HG03175 (cell line): ENCODE results near the gene NSG2.

ENCODE experiments used
- ATAC-seq: cut with Tn5 transposase; IDR thresholded peaks from one replicate; pipeline ENCODE4 v1.9.1; 2021; ENCODE audit warnings: mild to moderate bottlenecking, moderate library complexity; ENCODE audit not compliant: unreplicated experiment

Gene NSG2

DNA sequence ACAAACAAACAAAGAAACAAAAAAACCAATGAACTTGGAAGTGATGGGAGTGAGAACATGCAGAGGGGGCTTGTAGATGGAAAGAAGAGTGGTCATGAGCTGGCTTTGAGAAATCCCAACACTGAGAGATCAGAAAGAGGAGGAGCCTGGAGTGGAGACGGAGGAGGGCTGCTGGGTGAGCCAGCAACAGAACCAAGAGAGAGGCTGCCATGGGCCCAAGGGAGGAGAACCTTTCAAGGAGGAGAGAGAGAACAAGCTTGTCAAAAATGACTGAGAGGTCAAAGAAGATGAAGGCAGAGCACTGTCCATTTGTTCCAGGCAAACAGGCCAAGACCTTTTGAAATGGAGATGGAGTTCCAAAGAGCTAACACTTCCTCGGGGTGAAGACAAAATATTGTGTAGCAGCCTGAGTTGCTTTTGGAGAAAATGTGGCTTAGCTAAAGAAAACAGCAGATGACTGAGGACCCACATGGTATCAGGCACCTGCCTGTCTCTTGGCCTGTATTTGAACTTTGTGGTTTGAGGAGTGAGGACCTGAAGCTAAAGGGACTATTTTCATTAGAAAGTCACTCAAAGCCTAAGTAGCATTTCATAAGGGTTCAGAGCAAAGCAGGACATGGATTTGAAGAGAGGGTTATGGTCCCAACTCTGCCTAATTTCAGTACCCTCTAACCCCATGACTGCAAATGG, 13.1 kb downstream of the NSG2 start:
- no peak for ATAC-seq

- ATAC-seq = no peak
These were observed 13.7 kb downstream of the NSG2 start for GRCh38 chr5:174059247-174059646.

DNA sequence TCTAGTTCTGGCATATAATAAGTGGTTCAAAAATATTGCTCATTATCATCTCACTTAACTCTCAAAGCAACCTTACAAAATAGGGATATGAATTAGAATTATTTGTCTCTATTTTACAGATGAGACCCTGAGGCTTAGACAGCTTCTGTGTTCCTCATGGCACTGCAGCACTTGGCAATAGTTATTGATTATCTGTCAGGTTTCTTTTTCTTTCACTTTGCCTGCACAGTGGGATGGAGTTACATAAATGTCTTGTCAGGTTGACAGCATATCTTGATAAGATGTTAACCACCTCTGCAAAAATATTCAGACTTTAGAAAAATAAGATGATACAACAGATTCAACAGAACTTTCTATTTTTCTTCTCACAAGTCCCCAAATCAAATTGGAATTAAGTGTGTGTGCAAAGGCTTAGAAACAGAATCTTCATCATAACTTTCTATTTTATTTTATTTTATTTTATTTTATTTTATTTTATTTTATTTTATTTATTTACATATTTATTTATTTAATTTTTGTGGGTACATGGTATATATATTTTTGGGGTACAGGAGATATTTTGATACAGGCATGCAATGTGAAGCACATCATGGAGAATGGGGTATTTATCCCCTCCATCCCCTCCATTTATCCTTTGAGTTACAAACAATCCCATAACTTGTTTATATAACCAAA, 17.7 kb downstream of the NSG2 start:
- ATAC-seq = no peak

GRCh38 chr5:174064171-174064570, 18.7 kb downstream of the NSG2 start:
- ATAC-seq = no peak

DNA sequence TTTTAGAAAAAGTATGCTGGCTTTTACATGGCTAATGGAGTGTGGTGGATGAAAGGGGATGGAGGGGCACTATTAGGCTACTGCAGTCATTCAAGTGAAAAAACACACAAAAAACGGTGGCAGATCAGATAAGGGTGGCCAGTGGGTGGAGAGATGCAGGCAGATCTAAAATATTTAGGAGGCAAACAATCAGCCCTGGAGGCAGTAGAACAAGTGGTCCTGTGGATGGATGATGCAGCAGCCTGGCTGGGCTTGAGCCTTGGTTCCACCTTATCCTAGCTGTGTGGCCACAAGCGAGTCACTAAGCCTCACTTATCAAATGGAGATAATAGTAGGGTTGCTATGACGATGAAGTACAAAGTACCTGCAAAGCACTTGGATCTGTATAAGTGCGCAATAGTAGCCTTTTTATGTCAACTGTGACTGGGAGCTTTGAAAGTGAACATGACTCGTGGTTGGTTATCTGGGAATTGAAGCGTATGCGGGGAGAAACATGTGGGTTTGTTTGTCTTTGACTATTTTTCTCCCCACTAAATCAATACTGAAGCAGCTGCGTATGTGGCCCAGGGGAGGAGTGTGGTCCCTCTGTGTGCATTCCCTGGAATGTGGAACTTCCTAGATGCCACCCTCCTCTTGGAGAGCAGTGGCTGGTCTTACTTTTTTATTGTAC, 20.2 kb downstream of the NSG2 start:
- no peak for ATAC-seq

GRCh38 chr5:174067499-174067898, 22.0 kb downstream of the NSG2 start:
- ATAC-seq = no peak

- ATAC-seq = no peak
These were observed 26.0 kb downstream of the NSG2 start for GRCh38 chr5:174071484-174071883.

- no peak for ATAC-seq
These were observed 27.7 kb downstream of the NSG2 start for GRCh38 chr5:174073122-174073660.

GRCh38 chr5:174074369-174074768, 28.9 kb downstream of the NSG2 start:
- ATAC-seq = no peak

DNA sequence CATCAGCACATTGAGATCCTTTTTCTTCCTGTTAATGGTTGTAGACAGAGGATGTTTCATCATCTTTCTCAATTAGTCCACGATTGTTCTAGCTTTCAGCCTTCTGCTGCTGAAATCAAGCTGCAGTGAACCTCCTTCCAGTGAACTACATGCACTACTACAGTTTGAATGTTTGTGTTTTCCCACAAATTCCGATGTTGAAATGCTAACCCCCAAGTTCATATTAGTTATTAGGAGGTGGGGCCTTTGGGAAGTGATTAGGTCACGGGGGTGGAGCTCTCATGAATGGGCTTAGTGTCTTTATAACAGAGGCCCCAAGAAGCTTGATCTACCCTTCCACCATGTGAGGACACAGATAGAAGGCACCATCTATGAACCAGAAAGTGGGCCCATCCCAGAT, 32.9 kb downstream of the NSG2 start:
- ATAC-seq = no peak

DNA sequence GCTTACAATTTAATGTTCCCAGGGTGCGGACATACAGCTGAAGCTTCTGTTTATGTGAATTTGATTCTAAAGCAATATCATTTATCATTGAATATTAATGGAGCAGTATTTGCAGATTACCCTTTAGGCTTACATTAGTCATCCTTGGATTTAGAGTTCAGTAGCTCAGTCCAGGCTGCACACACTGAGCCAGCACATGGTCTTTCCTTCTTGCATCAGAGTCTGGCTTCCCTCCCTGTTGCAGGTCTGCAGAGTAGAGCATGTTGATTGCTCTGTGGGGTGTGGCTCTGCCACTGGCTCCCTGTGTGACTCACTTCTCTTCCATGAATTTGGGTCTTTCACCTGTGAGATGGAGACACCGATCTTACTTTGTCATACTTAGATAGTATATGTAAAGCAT, 36.8 kb downstream of the NSG2 start:
- no peak for ATAC-seq

DNA sequence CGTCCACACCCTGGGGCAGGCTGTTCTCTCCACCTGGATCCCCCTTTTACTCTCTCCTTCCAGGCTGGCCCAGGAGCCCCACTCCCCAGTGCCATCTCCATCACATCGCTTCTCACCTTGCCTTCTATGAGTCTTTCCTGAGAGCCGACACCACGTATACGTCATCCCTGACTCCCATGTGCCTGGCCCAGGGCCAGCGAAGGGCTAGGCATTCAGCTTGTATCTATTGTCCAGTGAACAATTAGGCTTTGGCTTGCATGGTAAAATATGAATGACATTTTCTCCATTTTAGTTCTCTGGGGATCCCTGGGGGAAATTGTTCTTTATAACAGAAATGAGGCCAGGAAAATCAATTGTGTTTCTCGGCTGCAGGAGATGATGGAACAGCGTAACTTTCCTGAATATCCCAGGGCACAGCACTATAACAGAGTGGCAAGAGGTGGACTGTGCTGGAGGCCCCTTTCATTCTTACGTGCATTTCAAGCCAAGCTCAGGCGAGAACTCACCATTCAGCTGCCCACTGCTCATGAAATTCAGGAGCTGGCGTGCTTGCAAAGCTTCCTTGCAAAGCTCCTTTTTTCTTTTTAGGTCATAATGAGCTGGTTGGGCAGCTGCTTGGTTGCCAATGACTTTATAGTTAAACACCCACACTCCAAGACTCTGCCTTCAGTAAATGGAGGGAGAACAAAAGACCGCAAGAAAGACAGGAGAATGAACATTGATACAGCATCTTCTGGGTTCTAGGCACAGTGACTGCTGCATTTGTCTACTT, 37.7 kb downstream of the NSG2 start:
- no peak for ATAC-seq

DNA sequence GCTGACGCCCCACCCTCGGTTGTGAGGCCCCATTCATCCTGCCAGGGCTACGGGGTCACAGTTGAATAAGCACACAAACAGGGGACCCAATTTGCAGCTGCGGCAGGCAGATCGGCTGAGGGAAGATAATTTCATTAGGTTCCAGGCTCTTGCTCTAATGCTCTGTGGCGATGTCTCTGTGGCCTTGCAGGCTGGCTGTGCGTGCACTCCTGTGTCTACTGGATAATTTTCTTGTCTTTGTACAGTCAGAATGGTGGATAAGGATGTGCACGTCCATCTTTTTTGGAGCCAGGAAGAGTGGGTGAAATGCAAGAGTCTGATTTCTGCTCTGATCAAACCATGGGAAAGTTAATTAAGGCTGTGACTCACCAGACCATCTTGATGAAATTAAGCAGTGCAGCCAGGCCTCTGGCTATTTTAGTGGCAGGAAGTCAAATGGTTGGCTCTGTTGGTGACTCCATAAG, 39.2 kb downstream of the NSG2 start:
- ATAC-seq = no peak

GRCh38 chr5:174086751-174087150, 41.2 kb downstream of the NSG2 start:
- no peak for ATAC-seq

GRCh38 chr5:174087783-174088182, 42.3 kb downstream of the NSG2 start:
- no peak for ATAC-seq

GRCh38 chr5:174090129-174090528, 44.6 kb downstream of the NSG2 start:
- no peak for ATAC-seq

DNA sequence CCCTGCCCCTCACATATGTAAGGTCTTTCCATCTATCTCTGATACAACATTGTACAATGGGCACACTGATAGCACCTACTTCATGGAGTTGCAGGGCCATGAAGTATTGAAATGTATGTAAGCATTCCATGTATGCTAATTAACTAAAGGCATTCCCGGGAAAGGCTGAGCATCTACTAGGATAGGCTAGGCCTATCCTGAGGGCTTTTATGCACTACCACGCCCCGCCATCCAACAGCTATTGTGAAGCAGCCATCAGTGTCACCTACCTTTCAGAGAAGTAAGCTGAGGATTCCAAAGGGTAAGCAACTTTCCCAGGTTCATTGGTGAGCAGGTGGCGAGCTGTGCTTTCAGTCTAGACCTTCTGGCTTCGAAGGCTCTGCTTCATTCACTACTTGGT, 47.6 kb downstream of the NSG2 start:
- no peak for ATAC-seq

DNA sequence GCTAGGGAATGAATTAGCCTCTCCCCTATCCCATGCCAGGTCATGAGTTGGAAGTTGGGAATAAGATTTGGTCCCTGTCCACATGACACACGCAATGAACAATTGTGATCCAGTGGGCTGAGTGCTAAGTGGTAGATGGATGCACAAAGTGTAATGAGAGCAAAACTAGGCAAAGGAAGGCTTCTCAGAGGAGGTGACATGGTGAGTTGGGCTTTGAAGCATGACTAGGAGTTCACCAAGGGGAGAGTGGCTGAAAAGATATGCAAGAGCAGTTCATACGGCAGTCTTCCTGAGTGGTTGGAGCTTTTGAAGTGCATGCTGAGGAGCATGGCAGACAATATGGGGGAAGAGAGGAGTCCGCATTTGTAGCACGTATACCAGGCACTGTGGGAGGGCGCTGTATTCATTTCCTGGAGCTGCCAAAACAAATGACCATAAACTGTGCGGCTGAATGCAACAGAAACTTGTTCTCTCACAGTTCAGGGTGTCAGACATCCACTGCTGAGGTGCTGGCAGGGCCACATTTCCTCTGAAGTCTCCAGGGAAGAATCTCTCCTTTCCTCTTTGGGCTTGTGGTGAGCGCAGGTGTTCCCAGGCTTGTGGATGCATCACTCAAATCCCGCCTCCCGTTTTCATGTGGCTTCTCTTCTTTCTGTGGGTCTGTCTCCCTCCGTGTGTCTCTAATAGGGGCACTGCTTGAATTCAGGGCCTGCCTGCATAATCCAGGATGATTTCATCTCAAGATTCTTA, 49.5 kb downstream of the NSG2 start:
- no peak for ATAC-seq

DNA sequence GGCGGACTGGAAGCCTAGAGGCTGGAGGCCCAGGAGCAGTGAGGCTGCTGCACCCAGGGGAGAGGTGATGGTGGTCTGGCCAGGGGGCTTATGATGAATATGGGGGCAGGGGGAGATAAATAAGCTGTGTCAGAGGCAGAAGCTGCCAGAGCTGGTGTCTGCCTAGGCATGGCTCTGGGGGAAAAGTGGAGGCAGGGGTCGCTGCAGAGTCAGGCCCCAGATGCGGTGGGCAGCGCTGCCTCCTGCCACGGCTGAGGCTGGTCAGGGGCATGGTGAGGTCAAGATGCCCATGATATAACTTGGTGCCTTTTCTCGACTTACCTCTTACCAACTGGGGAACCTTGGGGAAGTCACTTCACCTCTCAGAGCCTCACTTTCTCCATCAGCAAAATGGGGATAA, 51.1 kb downstream of the NSG2 start:
- no peak for ATAC-seq

DNA sequence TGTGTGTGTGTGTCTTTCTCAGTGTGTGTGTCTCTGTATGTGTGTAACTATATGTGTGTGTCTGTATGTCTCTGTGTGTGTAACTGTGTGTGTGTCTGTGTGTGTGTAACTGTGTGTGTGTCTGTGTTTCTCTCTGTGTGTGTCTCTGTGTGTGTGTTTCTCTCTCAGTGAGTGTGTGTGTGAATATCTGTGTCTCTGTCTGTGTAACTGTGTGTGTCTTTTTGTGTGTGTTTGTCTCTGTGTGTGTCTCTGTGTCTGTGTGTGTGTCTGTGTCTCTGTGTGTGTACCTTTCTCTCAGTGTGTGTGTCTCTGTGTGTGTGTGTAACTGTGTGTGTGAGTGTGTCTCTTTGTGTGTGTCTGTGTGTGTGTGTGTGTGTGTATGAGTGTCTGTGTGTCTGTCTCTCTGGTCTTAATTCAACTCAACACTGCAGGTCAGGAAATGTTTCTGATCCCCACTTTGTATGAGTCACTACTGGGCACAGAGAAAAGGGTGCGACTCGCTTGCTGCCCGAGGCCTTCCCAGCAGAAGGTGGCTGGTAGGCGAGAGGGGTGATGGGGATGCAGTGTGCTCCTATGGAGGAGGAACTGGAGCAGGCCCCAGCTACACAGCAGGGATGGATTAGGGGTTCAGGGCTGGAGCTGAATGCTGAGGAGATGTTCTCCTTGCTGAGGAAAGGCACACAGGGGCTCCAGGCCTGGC, 52.1 kb downstream of the NSG2 start:
- no peak for ATAC-seq
